ENCODE data around the gene FAM174B.

FAM174B gene

GRCh38 chr15:92586383-92586942 is 69.1 kb downstream of the FAM174B start:
- H3K27me3 ChIP-seq = peaks cover 0 to 12% of the 10 kb centered on the region in 2 donors
- no peak overlapping the region for H3K4me3 ChIP-seq
- no peaks in the 10 kb centered on the region for H3K4me1 ChIP-seq
- H3K9me3 ChIP-seq = no peaks in the 10 kb centered on the region
- TF ChIP-seq CTCF (IDR thresholded peaks at IDR 0.05) = no peak
- intact Hi-C loops (cut with DNase I; ENCODE audit: low total_unique reads) = no loop called here
- no peaks in the 10 kb centered on the region for H3K36me3 ChIP-seq
- no peak overlapping the region for H3K27ac ChIP-seq
- DNase-seq = no peak

GRCh38 chr15:92584105-92584504 is 71.5 kb downstream of the FAM174B start:
- Histone ChIP-seq H3K36me3 (no peaks in the 10 kb centered on the region), H3K27me3 (peaks cover 0 to 19% of the 10 kb centered on the region in 2 donors), H3K27ac (no peak overlapping the region), H3K9me3 (no peaks in the 10 kb centered on the region), H3K4me1 (no peaks in the 10 kb centered on the region), H3K4me3 (no peak overlapping the region)
- no peak for TF ChIP-seq CTCF (IDR thresholded peaks at IDR 0.05)
- intact Hi-C loops (cut with DNase I; ENCODE audit: low total_unique reads) = no loop called here
- peak in 1 of 2 donors; percentile 3 for DNase-seq

- Histone ChIP-seq H3K27me3 (peaks cover 0 to 20% of the 10 kb centered on the region in 2 donors), H3K9me3 (no peaks in the 10 kb centered on the region), H3K4me3 (no peak overlapping the region), H3K4me1 (no peaks in the 10 kb centered on the region), H3K27ac (no peak overlapping the region), H3K36me3 (no peaks in the 10 kb centered on the region)
- intact Hi-C loops (cut with DNase I; ENCODE audit: low total_unique reads) = no loop called here
- no peak for TF ChIP-seq CTCF (IDR thresholded peaks at IDR 0.05)
- DNase-seq = no peak
These were observed 72.2 kb downstream of the FAM174B start for GRCh38 chr15:92583096-92584034.

GRCh38 chr15:92582206-92582605 is 73.4 kb downstream of the FAM174B start:
- intact Hi-C loops (cut with DNase I; ENCODE audit: low total_unique reads) = no loop called here
- Histone ChIP-seq H3K27ac (no peak overlapping the region), H3K4me1 (no peaks in the 10 kb centered on the region), H3K9me3 (no peaks in the 10 kb centered on the region), H3K4me3 (no peak overlapping the region), H3K27me3 (peaks cover 0 to 20% of the 10 kb centered on the region in 2 donors), H3K36me3 (no peaks in the 10 kb centered on the region)
- no peak for TF ChIP-seq CTCF (IDR thresholded peaks at IDR 0.05)
- no peak for DNase-seq

GRCh38 chr15:92580933-92581445 is 74.6 kb downstream of the FAM174B start:
- Histone ChIP-seq H3K9me3 (no peaks in the 10 kb centered on the region), H3K36me3 (no peaks in the 10 kb centered on the region), H3K4me1 (no peaks in the 10 kb centered on the region), H3K27ac (no peak overlapping the region), H3K4me3 (no peak overlapping the region), H3K27me3 (peaks cover 0 to 18% of the 10 kb centered on the region in 2 donors)
- DNase-seq = no peak
- intact Hi-C loops (cut with DNase I; ENCODE audit: low total_unique reads) = no loop called here
- no peak for TF ChIP-seq CTCF (IDR thresholded peaks at IDR 0.05)
